Cardiac septum (tissue), 1 donor: Measurements from ENCODE around the gene CARS2. TPM values are rescaled to one million over a fixed set of nuclear protein-coding genes. Genes with fewer than 3 reads are reported as not detected.
"Not testable (repeated sequence)": the region's sequence is repeated elsewhere in the genome, so short reads cannot be mapped to it uniquely, and the experiment has no call there.

Source experiments
- DNase-seq: peaks from one replicate; pipeline ENCODE4 v3.0.0-alpha.2; 2020; ENCODE audit warnings: low spot score
- intact Hi-C: fragments of 100-400 bp; cut with DNase I; formaldehyde crosslinking; loops from one replicate; pipeline ENCODE4 v1.14.0; 2022
- long read RNA-seq: library from polyadenylated mRNA; unstranded; transcript quantifications from one replicate; pipeline ENCODE4 v2.0.0, GENCODE V29; 2021
- total RNA-seq: library from RNA; stranded (reverse); fragmentation: NEBNext Ultra II Directional; extraction: Animal tissue kit (Norgen Biotek cat#: 25700); gene quantifications from one replicate; pipeline ENCODE4 v1.2.1, GENCODE V29; 2021
- donor health status: DM: no; HTN: no; CAD: no.

Gene CARS2, protein sequence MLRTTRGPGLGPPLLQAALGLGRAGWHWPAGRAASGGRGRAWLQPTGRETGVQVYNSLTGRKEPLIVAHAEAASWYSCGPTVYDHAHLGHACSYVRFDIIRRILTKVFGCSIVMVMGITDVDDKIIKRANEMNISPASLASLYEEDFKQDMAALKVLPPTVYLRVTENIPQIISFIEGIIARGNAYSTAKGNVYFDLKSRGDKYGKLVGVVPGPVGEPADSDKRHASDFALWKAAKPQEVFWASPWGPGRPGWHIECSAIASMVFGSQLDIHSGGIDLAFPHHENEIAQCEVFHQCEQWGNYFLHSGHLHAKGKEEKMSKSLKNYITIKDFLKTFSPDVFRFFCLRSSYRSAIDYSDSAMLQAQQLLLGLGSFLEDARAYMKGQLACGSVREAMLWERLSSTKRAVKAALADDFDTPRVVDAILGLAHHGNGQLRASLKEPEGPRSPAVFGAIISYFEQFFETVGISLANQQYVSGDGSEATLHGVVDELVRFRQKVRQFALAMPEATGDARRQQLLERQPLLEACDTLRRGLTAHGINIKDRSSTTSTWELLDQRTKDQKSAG
- 48.3 TPM for total RNA-seq
- long read RNA-seq, transcript CARS2-201 (15 exons, 1,879 nt), result major isoform, 56 of 82 reads
- long read RNA-seq, partial matches to known transcripts, result 5 of 82 reads
- long read RNA-seq, other reads (novel, unspliced or antisense), result 18 of 82 reads

DNA sequence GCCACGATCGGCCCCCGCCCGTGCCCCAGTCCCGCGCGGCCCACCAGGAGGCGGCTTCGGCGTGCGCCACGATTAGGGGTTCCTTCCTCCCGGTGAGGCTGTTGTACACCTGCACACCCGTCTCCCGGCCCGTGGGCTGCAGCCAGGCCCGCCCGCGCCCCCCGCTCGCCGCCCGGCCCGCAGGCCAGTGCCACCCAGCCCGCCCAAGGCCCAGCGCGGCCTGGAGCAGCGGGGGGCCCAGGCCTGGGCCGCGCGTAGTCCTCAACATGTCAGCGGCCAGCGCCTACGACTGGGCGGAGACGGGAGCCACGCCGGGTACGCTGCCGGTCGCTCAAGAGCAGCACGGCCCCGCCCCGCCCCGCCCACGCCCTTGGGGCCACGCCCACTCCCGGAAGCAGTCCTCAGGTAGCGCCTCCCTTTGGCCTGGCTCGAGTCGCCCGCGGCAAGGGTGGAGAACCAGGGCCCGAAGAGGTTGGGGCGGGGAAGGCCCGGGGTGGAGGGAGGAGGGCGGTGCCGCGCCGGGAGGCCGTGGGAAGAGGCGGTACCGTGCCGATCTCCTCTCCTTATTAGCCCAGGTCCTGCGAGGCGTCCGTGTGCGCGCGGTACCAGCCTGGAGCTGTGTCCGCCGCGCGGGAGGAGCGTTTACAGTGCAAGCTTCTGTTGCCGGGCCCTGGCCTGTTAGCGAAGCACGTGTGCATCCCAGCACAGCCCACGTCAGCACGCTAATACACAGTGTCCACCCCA is at the start of gene CARS2:
TSS of gene CARS2 (minus strand) at position 291 of the 744 bp plus-strand sequence. CDS start at position 268, 23 bp downstream.
- peak; percentile 98 for DNase-seq
- intact Hi-C loops, result no loop called here

DNA sequence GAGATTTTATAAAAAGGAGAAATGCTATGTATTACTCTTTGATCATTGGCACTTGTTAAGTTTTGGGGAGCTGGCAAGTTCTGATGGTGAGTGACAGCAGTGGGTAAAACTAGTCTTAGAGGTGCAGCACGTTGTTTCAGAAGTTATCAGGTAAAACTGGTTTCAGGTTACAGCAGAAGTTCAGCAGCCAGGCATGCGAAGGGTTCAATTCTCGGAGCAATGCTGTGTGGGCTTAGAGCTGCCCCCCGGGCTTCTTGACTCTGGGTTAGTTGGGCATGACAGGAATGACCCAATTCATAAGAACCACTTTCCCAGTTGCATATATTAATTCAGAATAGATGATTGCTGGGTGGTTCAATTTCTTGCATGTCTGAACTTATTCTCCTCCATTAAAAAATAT is 42.4 kb upstream of the CARS2 start:
- no peak for DNase-seq
- intact Hi-C loops, result no loop called here

DNA sequence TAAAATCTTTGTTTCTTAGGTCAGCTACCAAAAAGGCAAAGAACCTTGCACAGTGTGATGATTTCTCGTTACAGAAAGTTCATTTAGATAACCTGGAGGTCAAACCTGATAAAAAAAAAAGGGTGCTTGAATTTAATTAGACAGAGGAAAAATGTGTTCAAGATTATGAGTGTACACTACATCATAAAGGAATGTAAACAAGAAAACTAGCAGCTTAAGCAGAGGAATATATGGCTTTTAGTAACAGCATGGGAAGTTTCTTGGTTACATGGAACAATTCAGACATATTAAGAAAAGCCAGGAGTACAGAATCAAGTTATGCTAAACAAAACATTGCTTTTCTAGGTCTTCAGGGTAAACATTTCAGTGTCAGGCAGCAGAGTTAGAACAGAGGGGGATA is 40.5 kb upstream of the CARS2 start:
- no peak for DNase-seq
- intact Hi-C loops, result no loop called here

DNA sequence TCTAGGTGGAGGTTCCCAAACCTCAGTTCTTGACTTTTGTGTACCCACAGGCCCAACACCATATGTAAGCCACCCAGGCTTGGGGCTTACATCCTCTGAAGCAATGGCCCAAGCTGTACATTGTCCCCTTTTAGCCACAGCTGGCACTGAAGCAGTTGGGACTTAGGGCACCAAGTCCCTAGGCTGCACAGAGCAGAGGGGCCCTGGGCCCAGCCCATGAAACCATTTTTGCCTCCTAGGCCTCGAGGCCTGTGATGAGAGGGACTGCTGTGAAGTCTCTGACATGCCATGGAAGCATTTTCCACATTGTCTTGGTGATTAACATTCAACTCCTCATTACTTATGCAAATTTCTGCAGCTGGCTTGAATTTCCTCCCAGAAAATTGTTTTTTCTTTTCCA is 37.8 kb upstream of the CARS2 start:
- intact Hi-C loops, result no loop called here
- no peak for DNase-seq

DNA sequence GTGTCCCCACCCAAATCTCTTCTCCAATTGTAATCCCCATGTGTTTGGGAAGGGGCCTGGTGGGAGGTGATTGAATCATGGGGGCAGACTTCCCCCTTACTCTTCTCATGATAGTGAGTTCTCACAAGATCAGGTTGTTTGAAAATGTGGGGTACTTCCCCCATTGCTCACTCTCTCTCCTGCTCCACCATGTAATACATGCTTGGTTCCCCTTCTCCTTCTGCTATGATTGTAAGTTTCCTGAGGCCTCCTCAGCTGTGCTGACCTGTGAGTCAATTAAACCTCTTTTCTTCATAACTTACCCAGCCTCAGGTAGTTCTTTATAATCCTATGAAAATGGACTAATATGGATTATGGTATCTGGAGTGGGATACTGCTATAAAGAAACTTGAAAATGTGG is 31.6 kb upstream of the CARS2 start:
- intact Hi-C loops, result no loop called here
- DNase-seq, result no peak

DNA sequence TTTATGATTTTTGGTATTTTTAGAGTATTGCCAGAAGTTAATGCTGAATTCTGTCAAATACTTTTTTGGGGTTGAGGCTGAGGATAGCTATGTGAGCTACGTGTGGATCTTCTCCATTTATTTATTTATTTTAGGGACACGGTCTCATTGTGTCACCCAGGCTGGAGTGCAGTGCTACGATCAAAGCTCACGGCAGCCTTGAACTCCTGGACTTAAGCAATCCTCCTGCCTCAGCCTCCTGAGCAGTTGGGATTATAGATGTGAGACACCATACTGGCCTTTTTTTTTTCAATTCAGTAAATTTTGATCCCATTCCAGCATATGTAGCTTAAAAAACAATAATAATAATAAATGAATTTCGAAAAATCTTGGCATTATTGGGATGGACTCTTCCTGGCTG is 28.6 kb upstream of the CARS2 start:
- no peak for DNase-seq
- intact Hi-C loops, result no loop called here

DNA sequence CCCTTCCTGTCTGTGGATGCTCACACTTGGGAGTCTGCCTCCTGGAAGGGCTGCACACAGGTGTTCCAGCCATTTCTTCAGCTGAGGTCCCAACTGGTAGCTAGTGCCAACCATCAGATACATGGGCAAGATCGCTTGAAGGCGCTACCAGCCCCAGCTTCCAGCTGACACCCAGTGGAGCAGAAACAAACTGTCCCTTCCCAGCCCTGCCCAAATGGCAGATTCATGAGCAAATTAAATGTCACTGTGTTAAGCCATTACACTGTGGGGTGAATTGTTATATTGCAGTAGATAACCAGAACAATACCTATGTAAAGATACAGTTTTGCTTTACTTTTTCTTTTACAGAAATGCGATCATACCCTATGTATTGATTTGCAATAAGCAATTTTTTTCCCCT is 25.2 kb upstream of the CARS2 start:
- intact Hi-C loops, result no loop called here

DNA sequence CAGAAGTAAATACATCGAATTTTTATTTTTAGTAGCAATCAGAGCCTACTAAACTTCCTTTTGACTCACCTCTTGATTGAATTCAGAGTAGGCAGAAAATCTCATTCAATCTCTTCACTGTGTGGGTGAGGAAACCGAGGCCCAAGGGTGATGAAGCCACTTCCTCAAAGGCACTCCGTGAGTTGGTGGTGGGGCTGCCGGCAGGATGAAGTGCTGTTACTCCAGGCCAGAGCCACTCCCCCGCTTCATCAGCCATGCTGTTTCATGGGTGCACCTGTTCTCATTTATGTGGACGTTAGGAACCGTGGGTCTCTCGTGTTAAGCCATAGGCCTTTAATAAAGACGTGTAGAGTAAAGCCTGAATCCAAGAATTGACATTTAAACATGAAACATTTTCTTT is 20.8 kb upstream of the CARS2 start:
- intact Hi-C loops, result no loop called here
- DNase-seq, result no peak

More for the DNA sequence above, 25.2 kb upstream of the CARS2 start:
- no peak for DNase-seq

DNA sequence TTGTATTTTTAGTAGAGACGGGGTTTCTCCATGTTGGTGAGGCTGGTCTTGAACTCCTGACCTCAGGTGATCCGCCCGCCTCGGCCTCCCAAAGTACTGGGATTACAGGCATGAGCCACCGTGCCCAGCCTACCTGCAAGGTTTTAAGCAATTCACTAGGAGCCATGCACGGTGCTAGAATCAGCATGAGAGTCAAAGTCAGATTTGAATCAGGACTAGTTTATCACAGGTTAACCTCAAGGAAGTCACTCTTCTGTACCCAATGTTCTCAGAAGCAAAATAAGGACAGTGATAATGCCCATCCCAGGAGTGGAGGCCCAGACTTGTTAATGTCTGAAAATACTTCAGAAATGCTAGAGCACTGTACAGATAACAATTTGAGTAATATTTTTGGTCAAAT is 20.2 kb upstream of the CARS2 start:
- intact Hi-C loops, DNase-seq: not testable (repeated sequence)

DNA sequence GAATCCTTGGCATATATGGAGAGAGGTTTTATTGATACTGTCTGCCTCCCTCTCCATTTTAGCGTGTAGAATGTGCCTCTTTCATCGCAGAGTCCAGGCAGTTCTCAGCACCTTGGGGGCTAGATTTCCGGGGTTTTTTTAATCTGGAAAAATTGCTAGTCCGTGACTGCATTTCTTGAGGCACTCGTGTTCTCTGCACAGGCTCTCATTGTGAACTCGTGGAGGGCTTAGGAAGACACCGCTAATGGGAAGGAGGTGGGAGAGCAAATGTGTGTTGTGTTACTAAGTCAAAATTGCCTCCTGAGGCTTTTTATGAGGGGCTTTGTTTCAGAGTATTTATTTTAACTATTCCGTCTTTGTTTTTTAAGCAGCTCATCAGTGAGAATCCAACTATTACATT is 17.7 kb upstream of the CARS2 start:
- intact Hi-C loops, result no loop called here
- DNase-seq, result no peak

DNA sequence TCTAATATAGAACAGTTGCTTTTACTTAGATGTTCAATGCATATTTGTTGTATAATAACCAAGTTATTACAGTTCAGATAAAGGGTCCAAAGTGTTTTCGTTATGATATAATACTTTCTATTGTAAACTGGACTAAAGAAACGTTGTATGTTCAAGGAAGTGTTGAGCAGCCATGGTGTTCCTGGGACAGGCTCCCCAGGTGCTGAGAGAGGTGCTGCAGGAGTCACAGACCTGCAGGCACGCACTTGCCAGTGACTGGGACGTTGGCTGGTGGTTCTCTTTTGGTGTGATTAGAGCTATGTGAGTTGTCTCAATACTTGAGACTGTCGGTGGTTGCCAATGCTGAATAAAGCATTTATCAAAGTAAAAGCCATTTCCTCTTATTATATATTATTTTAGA is 17.1 kb upstream of the CARS2 start:
- intact Hi-C loops, result no loop called here
- no peak for DNase-seq

DNA sequence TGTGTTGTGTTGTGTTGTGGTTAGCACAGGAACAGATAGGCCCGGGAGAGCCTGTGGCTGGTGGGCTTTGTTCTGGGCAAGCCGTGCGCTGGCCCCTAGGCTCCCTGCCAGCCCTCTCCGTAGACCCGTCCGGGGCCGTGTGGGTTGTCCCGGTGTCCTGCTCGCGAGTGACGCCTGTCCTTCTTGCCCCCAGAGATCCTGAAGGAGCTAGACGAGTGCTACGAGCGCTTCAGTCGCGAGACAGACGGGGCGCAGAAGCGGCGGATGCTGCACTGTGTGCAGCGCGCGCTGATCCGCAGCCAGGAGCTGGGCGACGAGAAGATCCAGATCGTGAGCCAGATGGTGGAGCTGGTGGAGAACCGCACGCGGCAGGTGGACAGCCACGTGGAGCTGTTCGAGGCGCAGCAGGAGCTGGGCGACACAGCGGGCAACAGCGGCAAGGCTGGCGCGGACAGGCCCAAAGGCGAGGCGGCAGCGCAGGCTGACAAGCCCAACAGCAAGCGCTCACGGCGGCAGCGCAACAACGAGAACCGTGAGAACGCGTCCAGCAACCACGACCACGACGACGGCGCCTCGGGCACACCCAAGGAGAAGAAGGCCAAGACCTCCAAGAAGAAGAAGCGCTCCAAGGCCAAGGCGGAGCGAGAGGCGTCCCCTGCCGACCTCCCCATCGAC is 13.3 kb upstream of the CARS2 start:
- intact Hi-C loops, result loop anchor here (5.0 kb wide), 1 partner anchor 98 kb away; no protein-coding TSS in a partner anchor
- no peak for DNase-seq

DNA sequence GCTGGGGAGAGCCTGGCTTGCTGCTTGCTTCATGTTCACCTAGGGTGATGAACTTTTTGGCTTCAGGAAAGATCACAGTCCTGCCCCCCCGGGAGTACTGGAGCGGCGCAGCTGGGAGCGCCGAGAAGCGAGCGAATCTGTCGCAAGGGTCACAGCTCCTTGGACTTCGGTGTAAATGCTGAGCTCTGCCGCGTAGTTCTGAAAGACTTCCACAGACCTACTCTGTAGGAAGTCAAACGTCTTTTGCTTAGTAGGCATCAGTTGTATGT is 10.3 kb upstream of the CARS2 start:
- intact Hi-C loops, result loop anchor here (5.0 kb wide), 1 partner anchor 101 kb away; no protein-coding TSS in a partner anchor
- DNase-seq, result no peak

DNA sequence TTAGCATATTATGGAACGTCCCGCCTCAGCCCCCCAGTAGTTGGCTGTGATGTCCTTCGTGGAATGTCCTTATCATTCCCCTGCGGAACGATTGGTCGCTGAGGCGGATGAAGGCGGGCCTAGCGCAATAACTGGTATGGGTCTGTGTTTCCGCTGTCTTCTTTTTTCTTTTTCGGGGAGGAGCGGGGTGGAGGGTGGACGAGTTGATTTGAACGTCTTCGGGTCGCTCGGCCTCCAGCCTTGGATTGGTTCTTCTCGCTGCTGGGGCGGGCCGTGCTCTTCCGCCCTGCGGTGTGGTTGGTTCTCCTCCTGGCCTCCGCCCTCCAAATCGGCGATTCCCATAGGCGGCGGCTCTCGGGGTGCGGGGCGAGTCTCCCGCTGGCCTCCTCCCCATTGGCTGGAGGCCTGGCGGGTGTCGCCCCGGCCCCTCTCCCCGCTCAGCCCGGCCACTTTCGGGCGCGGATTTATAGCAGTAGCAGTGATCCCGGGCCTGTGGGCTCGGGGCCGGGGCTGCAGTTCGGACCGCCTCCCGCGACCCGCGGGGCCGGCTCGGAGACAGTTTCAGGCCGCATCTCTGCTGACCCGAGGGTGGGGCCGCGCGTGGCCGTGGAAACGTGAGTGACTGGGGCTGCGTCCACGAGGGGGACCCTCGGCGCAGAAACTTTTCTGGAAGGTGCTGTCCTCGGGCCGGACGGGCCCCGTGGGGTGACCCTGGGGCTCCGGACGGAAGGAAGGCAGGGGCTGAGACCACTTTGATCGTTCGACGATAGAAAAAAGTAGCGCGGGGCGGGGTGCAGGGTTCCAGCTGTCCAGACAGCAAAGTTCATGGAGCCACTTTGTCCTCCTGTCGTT is 9.7 kb upstream of the CARS2 start:
- intact Hi-C loops, result loop anchor here (1.0 to 5.0 kb wide), 2 partner anchors 102 to 199 kb away; no protein-coding TSS in a partner anchor
- peak; percentile 99 for DNase-seq

DNA sequence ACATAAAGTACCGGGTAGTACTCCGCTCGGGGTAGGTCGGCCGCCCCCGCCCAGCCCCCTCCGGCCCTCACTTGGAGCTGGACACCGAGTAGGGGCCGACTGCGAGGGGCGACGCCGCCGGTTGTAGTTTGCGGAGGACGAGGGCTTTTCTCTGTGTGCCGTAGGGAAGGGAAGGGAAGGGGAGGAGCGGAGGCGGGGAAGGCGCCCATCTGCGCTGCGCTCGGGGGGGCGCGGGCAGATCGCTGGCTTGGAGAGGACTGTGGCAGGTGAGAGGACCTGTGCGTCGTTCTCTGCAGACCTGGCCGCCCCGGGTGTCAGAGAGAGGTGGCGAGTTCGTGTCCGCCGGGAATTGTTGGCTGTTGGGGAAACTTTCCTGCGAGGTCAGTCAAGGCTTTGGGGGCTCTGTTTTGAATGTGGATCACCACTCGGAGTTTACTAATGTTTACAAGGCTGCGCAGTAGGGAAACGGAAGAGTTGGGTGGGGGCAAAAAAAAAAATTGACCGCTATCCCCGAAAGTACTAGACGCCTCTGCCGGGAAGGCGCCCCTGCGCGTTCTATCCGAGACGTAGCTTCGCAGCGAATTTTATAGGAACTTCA is 9.0 kb upstream of the CARS2 start:
- intact Hi-C loops, result loop anchor here (1.0 to 5.0 kb wide), 4 partner anchors 102 to 292 kb away; no protein-coding TSS in a partner anchor
- peak; percentile 84 for DNase-seq

DNA sequence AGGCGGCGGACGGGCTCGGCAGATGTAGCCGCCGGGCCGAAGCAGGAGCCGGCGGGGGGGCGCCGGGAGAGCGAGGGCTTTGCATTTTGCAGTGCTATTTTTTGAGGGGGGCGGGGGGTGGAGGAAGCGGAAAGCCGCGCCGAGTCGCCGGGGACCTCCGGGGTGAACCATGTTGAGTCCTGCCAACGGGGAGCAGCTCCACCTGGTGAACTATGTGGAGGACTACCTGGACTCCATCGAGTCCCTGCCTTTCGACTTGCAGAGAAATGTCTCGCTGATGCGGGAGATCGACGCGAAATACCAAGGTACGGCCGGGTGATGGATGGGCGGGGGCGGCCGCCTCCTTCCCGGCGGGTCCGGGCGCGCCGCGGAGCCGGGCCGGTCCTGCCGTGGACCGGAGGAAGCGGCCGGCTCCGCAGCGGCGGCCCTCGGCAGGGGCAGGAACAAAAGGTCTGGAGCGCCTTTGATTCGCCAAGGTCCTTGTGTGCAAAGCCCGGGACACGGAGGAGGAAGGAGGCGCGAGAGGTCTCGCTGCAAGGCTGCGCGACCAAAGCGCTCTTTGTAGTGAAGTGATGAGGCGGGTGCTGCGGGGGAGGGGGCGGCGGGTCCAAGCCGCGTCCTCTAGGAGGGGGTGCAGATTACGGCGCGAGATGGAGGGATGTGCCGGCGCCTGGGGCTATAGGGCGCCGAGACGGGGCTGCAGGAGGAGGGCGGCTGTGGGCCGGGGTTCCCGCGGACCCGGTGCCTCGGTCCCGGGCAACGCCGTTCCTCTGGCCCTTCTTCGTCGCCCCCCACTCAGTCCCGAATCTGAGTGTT is 8.3 kb upstream of the CARS2 start:
- intact Hi-C loops, result loop anchor here (2.0 to 5.0 kb wide), 3 partner anchors 99 to 293 kb away; partner anchors contain the start of gene NAXD
- DNase-seq, result peak; percentile 82

DNA sequence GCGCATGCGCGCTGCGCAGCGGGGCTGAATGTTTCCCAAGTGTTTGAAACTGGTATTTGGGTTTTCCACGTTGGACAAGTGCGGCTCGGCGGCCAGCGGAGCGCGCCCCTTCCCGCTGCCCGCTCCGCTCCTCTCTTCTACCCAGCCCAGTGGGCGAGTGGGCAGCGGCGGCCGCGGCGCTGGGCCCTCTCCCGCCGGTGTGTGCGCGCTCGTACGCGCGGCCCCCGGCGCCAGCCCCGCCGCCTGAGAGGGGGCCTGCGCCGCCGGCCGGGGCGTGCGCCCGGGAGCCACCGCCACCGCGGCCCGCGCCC is 7.7 kb upstream of the CARS2 start, which contains the start of gene ING1:
TSS of gene ING1 (plus strand) at position 59 of the 311 bp plus-strand sequence. CDS start 450 bp downstream, outside the sequence.
- intact Hi-C loops, result loop anchor here (2.0 to 5.0 kb wide), 3 partner anchors 99 to 294 kb away; partner anchors contain the start of gene NAXD
- DNase-seq, result no peak
